GM19025 (cell line): ENCODE measurements around the gene ATP5F1E.
"Not testable (repeated sequence)": the region's sequence is repeated elsewhere in the genome, so short reads cannot be mapped to it uniquely, and the experiment has no call there.

Source experiments
- ATAC-seq: cut with Tn5 transposase; IDR thresholded peaks from one replicate; pipeline ENCODE4 v1.9.1; 2021; ENCODE audit warnings: mild to moderate bottlenecking, low read depth, moderate library complexity; ENCODE audit not compliant: unreplicated experiment

ATP5F1E gene

DNA sequence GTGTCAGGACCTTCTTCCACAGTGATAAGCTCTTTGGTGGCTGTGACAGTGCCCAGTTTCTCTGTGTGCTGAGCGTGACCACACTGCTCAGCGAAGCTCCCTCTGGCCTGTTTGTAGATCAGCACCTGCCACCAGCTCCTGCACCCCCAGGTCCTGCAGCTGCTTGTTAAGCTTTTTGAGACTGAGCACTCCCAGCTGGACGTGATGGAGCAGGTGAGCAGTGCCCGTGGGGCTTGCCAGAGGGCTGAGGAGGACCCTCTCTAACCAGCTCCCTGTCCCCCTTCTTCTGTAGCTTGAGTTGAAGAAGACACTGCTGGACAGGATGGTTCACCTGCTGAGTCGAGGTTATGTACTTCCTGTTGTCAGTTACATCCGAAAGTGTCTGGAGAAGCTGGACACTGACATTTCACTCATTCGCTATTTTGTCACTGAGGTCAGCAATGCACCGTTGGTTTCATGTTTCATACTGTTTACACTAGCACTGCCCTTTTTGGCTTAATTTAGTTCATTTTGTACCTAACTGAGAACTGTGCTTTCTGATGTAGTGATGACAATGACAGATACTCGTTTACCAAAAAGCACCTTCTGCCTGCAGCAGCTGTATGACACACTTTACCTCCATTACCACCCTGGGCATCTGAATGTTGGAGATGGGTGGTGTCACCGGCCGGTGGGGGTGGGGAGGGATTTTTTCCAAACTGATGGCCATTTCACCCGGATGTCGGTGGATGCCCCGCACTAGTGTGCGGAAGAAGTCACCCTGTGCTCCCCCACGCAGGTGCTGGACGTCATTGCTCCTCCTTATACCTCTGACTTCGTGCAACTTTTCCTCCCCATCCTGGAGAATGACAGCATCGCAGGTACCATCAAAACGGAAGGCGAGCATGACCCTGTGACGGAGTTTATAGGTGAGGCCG is 38.5 kb downstream of the ATP5F1E start:
- ATAC-seq = no peak

DNA sequence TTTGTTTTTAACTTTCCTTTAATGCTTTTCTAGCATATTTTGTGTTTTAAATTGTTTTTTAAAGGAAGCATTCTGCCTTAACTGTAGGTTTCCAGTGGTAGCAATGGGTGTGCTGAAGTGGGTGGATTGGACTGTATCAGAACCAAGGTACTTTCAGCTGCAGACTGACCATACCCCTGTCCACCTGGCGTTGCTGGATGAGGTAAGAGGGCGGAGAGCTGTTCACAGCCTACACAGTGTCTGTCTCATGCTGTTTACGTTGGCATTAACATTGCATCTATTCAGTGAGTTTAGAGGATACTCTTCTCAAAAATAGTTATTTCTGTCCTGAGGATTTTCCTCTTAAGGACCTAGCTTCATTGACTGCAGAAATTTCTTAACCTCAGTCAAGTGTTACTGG is 39.2 kb downstream of the ATP5F1E start:
- no peak for ATAC-seq

DNA sequence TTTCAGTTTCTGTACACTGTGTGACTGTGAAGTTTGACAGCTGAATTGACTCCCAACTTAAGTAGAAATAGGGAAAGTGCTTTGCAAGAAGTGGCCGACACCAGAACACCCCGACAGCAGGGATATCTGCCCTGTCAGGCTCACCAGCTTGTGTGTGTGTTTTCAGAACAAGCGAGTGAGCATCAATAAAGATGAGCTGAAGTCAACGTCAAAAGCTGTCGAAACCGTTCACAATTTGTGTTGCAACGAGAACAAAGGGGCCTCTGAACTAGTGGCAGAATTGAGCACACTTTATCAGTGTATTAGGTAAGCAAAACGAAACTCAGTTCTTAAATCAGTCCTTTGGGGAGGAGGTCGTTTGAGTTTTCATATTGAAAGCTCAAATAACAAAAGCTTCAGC is 40.4 kb downstream of the ATP5F1E start:
- no peak for ATAC-seq

DNA sequence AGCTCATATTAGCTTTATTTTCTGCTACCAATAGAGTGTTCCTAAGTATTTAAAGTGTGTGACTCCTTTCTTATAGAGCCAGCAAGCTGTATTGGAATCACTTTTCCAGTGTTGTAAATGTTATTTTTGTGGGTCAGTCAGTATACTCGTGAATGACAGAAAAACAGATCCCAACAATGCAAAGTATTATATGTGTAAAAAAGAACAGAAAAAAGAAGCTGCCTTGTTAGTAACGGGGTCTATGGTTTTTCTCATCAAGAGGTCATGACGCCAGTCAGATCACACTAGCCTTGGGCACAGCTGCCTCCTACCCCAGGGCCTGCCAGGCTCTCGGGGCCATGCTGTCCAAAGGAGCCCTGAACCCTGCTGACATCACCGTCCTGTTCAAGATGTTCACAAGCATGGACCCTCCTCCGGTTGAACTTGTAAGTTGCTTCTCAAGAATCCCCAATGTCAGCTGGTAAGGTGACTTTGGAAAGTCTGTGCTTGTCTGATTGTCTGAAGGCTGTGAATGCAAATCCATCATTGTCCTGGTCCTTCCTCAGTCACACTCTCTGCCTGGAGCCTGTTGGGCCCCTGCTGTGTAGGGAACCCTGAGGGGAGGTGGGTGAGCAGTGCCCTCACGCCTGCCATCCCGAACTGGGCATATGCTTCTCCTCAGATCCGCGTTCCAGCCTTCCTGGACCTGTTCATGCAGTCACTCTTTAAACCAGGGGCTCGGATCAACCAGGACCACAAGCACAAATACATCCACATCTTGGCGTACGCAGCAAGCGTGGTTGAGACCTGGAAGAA is 41.3 kb downstream of the ATP5F1E start:
- no peak for ATAC-seq

DNA sequence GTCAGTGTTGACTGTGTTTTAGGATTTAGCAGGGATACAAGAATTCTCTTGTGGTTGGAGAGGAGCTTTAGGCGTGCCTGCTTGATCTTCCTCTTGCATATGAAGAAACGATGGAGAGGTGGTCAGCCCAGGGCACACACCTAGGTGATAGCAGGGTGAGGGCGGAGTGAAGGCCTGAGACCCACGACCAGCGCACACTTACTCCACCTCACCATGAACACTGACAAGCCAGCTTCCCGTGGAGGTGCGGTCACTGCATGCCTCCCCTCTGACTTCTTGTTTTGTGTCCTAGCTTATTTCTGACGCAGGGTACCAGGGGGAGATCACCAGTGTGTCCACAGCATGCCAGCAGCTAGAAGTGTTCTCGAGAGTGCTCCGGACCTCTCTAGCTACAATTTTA is 42.9 kb downstream of the ATP5F1E start:
- no peak for ATAC-seq

DNA sequence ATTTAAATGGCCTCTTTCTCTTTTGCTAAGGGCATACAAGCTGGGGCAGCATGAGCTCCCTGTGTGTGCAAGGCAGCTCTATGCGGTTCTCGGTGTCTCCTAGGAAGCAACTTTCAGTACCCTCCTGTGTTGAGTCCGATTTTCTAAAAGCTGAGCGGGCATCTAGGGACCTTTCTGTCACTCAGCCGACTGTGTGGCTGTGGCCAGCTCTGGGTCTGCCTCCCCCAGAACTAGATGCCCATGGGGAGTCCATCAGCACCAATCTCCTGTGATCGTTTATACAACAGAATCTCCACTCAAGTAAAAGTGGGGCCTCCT is 43.6 kb downstream of the ATP5F1E start:
- ATAC-seq = no peak

DNA sequence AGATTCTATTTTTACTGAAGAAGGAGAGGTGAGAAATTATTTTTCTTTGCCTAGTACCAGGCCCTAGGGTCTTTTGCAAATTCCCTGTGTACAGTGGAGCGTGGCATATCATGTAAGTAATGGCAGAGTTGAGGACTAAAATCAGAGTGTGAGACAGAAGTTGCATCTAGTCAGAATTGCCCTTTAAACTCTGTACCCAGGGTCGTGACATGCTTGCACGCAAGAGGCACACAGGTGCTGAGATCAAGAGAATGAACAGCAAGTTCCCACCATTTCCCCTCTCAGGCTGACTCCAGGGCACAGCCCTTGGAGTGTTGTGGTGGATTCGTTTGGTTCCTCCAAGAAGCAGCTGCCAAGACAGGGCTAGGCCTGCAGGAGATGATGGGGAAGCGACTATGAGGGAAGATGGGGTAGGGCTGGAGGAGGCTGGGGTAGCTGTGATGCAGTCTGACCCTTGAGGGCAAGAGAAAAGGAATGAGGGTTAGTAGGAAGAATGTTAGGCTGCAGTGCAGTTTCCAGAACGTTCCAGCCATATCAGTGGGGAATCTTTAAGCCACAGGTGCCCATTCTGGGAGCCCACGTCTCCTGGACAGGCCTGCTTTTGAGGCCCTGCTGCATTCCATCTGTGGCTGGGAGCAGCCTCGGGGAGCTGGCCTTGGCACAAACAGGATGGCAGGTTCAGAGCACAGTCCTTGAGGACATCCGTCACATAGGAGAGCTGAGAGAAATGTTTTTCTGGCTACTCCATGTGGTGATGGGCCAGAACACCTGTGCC is 44.2 kb downstream of the ATP5F1E start:
- no peak for ATAC-seq

DNA sequence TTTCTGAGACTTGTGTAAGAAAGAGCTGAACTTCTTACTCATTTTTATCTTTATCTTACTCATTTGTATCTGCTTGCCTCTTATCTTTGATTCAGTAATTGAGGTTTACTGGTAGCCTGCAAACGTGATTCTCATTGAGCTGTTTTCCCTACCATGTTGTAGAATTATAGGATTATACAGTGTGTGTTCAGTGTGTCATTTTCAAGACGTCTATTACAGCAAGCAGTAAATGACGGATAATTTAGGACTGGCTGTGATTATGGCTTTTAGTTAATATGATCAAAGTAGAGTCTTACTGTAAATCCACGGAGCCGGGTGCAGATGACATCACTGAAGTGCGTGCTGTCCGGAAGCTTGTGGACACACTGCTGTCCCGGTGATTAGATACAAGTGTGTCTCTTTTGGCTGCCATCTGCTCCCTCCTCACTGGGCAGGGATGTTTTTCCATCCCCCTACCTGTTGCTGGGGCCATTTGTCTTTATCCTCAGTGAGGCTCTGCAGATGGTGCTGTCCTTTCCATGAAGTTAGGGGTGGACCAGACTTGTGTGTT is 45.1 kb downstream of the ATP5F1E start:
- no peak for ATAC-seq

DNA sequence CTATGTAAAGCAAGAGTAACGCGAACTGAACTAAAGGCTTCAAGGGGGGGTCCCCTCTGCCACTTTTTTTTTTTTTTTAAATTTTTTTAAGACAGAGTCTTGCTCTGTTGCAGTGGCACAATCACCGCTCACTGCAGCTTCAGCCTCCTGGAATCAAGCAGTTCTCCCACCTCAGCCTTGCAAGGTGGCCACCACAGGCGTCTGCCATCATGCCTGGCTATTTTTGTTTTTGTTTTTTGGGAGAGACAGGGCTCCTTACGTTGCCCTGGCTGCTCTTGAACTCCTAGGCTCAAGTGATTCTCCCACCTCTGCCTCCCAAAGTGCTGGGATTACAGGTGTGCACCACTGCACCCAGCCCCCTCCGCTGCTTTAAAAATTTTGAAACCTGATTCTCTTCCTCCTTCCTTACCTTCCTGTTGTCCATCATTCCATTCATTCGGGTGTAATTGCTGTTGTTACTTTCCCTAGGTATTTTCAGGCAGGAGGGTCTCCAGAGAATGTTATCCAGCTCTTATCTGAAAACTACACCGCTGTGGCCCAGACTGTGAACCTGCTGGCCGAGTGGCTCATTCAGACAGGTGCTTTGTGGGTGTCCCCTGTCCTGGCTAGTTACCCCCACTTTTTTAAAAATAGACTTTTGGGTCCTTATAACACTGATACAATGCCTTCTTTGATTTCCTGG is 45.7 kb downstream of the ATP5F1E start:
- ATAC-seq = no peak

DNA sequence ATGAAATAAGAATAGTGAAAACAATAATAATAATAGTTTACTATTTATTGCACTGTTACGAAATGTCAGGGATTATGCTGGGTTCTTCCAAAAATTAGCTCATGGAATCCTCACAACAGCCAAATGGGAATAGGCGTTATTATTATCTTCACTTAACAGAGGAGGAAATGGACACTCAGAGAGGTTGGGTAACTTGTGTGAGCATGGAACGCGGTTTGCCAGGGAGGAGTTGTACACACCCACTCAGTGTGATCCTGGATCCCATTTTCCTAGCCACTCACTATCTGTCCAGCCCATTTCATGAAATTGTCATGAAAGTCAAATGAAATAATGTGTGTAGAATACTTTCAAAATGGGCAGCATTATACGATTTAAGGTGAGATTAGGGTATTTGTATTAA is 46.5 kb downstream of the ATP5F1E start:
- no peak for ATAC-seq

DNA sequence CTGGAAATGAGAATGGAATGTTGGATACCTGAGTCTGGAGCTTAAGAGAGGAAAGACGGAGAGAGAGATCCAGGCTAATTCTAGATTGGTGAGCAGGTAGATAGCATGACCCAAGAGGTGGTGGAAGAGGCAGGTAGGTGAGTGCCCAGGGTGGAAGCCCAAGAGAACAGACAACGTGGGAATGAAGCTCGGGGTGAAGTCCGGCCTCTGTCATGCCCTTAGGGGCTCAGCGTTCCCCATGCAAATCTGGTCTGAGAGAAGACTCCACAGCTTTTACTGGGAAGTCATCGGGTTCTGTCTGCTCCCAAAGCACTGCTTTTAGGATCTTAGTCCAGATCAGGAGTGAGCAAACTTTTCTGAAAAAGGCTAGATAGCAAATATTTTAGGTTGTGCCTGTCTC is 47.4 kb downstream of the ATP5F1E start:
- no peak for ATAC-seq

DNA sequence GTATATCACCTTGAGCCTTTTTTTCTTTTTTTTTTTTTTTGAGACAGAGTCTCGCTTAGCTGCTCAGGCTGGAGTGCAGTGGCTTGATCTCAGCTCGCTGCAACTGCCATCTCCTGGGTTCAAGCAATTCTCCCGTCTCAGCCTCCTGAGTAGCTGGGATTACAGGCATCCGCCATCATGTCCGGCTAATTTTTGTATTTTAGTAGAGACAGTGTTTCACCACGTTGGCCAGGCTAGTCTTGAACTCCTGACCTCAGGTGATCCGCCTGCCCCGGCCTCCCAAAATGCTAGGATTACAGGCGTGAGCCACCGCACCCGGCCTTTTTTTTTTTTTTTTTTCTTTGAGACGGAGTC is 49.0 kb downstream of the ATP5F1E start:
- ATAC-seq = not testable (repeated sequence)

DNA sequence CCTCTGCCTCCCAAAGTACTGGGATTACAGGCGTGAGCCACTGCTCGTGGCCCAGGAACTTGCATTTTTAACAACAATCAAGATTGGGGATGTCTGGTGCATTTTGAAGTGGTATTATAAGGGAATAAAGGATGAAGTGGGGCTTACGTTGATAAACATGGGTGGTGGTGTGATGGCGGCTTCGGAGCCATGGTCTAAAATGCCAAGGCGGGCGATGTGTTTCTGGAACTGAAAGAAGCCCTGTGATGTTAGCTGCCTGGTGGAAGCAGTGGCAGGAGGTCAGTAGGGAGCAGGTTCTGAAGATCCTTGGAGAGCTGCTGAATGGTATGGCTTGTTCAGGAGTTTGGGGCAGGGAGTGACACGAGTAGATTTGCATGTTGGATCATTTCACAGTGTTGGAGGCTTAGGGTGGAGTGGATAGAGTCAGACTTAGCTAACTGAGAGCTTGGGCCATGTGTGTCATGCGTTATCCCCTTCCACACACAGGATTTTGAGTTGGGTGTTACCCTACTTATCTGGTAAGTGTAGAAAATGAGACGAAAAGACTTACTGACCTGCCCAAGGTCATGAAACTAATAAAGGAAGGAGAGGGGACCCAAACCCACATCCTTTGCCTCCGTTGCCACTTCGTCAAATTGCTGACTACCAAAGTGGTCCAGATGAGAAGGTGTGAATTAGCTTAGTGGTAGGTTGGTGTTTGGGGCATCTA is 49.6 kb downstream of the ATP5F1E start:
- ATAC-seq = no peak

DNA sequence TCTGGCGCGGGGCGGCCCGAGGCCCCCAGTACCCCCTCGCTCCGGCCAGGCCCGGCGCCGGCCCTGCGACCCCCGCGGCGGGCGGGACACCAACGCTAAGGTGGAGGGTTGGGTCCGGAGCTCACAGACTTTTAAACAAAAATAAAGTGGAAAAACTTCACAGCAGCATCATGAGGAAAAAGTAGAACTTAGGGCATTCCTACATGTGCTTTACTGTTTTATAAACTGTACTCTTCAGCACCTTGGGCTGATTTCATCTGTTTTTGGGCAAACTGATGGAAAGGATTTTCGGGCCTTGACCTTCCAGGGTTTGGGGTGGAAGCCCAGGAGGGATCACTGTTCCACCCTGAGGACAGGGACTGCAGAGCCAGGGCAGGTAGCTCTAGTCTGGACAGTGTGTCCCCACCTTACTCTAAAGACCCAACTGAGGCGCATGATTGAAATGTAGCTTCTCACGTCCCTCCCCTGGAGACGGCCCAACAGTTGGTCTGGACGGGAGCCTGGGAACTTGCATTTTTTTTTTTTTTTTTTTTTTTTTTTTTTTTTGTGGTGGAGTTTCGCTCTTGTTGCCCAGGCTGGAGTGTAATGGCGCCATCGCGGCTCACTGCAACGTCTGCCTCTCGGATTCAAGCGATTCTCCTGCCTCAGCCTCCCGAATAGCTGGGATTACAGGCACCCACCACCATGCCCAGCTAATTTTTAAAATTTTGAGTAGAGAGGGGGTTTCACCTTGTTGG is 50.3 kb downstream of the ATP5F1E start:
- ATAC-seq = no peak

DNA sequence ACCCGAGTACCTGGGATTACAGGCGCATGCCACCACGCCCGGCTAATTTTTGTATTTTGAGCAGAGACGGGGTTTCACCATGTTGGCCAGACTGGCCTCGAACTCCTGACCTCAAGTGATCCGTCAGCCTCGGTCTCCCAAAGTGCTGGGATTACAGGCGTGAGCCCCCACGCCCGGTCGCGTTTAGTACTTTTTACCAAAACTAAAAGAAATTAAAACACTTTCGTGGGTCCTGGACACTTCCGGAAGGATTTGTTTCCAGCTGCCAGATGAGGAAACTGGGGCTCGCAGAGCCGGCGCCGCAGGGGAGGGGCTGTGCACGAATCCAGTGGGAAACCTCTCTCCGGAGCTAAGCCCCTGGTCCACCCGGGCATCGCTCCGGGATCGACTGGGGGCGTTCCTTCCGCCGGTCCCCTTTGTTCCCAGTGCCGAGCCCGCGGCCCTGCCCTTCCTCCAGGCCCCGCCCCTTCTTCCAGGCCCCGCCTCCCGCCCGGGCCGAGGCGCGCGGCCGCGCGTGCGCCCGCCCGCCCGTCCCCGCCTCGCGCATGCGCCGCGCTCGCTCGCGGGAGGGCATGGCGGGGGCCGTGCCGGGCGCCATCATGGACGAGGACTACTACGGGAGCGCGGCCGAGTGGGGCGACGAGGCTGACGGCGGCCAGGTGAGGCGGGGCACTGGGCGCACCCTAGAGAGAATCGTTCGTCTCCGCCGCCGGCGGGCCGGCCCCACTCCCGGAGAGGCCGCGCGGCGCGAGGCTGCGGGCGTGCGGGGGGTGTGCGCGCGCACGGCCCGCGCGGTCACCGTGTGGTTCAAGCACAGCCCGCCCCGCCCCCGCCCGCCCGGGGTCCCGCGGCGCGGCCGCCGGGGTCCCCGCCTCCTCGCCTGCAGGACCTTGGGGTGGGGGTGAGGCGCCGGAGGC is 51.2 kb downstream of the ATP5F1E start, which contains the start of gene NELFCD:
Gene NELFCD, plus strand, starts transcription at position 546 of the 917 bp plus-strand sequence. Its CDS starts 54 bp downstream, at position 600.
- ATAC-seq = peak; percentile 86

DNA sequence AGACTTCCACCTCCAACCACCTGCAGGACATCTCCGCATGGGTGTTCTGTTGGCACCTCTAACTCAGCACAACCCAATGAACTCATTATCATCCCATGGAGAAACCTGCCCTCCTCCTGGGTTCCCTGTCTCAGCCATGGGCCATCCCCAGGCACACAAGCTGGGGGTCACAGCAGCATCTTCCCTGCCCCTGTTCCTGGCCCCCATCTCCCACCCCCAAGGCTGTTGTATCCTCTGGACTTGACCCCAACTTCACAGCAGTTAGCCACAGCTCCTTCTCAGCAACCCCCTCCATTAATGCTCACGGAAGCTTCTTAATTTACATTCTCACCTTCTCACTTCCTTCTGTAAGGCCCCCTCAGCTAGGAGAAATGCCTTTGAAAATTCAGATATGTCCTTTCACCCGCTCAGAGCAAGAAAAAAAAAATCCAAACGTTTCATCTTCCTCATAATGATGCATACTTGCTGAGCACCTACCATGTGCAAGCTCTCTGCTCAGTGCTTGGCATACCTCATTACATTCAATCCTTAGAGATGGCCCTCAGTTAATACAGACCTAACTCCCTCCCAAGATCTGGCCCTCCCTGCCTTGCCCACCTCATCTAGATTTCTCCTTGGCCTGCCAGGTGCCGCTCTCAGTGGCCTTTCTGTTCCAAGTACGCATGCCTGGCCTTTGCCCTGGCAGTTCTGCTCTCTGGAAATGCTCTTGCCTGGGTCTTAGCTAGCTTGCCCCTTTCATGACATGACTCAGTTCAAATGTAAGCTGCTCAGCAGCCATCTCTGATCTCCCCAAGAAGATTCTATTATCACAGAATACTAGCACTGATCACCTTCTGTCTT is 53.6 kb downstream of the ATP5F1E start:
- no peak for ATAC-seq
